Type B pancreatic cell (in vitro differentiated cells): ENCODE results near the gene INAVA. TPM values are rescaled to one million over a fixed set of nuclear protein-coding genes. Genes with fewer than 3 reads are reported as not detected.

Experiments used
- DNase-seq: peaks from one replicate; pipeline ENCODE4 v3.0.0; 2021; ENCODE audit warnings: mixed read lengths; ENCODE audit not compliant: unreplicated experiment; ENCODE audit errors: extremely low spot score
- H3K27ac Mint-ChIP-seq: 2 replicates; pipeline ENCODE4 v1.8.0; 2021; ENCODE audit warnings: mild to moderate bottlenecking, mixed read lengths
- H3K27me3 Mint-ChIP-seq: 2 replicates; pipeline ENCODE4 v1.8.0; 2021; ENCODE audit warnings: mixed read lengths
- H3K36me3 Mint-ChIP-seq: 2 replicates; pipeline ENCODE4 v1.8.0; 2021; ENCODE audit warnings: mixed read lengths
- H3K4me1 Mint-ChIP-seq: one replicate; pipeline ENCODE4 v1.8.0; 2021; ENCODE audit warnings: mixed read lengths; ENCODE audit not compliant: unreplicated experiment
- H3K4me3 Mint-ChIP-seq: 2 replicates; pipeline ENCODE4 v1.8.0; 2021; ENCODE audit warnings: mild to moderate bottlenecking, mixed read lengths
- H3K9me3 Mint-ChIP-seq: 2 replicates; pipeline ENCODE4 v1.8.0; 2021; ENCODE audit warnings: mixed read lengths
- total RNA-seq: library from RNA; stranded (reverse); gene quantifications from 2 replicates; pipeline ENCODE4 v1.2.1, GENCODE V29; 2021; ENCODE audit warnings: low replicate concordance
- TF ChIP-seq, protein P1 (sequence below): fragments of 200-600 bp; sonication (generic); conservative IDR thresholded peaks from 2 replicates; pipeline ENCODE4 v1.5.0; 2021; ENCODE audit warnings: antibody characterized with exemption, mild to moderate bottlenecking

Gene INAVA
- total RNA-seq, 1 donor from 2014 or later: 38.4 TPM

GRCh38 chr1:200899451-200899915 lies 4.8 kb downstream of the INAVA start:
- Mint-ChIP-seq H3K36me3 (peaks cover 18% of the 10 kb centered on the region), H3K9me3 (no peaks in the 10 kb centered on the region), H3K27ac (peak overlapping the region; percentile 62), H3K4me1 (peaks cover 19% of the 10 kb centered on the region), H3K27me3 (no peaks in the 10 kb centered on the region), H3K4me3 (no peak overlapping the region)
- TF ChIP-seq, protein P1, sequence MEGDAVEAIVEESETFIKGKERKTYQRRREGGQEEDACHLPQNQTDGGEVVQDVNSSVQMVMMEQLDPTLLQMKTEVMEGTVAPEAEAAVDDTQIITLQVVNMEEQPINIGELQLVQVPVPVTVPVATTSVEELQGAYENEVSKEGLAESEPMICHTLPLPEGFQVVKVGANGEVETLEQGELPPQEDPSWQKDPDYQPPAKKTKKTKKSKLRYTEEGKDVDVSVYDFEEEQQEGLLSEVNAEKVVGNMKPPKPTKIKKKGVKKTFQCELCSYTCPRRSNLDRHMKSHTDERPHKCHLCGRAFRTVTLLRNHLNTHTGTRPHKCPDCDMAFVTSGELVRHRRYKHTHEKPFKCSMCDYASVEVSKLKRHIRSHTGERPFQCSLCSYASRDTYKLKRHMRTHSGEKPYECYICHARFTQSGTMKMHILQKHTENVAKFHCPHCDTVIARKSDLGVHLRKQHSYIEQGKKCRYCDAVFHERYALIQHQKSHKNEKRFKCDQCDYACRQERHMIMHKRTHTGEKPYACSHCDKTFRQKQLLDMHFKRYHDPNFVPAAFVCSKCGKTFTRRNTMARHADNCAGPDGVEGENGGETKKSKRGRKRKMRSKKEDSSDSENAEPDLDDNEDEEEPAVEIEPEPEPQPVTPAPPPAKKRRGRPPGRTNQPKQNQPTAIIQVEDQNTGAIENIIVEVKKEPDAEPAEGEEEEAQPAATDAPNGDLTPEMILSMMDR: no peak
- no peak for DNase-seq

- peak overlapping the region; percentile 62 for H3K27ac Mint-ChIP-seq
- H3K36me3 Mint-ChIP-seq: peaks cover 18% of the 10 kb centered on the region
- peaks cover 16% of the 10 kb centered on the region for H3K4me1 Mint-ChIP-seq
- H3K9me3 Mint-ChIP-seq: no peaks in the 10 kb centered on the region
- TF ChIP-seq, protein P1: no peak
- H3K4me3 Mint-ChIP-seq: no peak overlapping the region
- DNase-seq: no peak
- H3K27me3 Mint-ChIP-seq: no peaks in the 10 kb centered on the region
Measured at GRCh38 chr1:200899954-200900867, 5.5 kb downstream of the INAVA start.

GRCh38 chr1:200900877-200901276 lies 6.2 kb downstream of the INAVA start:
- H3K27ac Mint-ChIP-seq: no peak overlapping the region
- H3K9me3 Mint-ChIP-seq: no peaks in the 10 kb centered on the region
- H3K4me1 Mint-ChIP-seq: peaks cover 16% of the 10 kb centered on the region
- H3K27me3 Mint-ChIP-seq: no peaks in the 10 kb centered on the region
- TF ChIP-seq, protein P1: no peak
- DNase-seq: no peak
- no peak overlapping the region for H3K4me3 Mint-ChIP-seq
- peaks cover 18% of the 10 kb centered on the region for H3K36me3 Mint-ChIP-seq

DNA sequence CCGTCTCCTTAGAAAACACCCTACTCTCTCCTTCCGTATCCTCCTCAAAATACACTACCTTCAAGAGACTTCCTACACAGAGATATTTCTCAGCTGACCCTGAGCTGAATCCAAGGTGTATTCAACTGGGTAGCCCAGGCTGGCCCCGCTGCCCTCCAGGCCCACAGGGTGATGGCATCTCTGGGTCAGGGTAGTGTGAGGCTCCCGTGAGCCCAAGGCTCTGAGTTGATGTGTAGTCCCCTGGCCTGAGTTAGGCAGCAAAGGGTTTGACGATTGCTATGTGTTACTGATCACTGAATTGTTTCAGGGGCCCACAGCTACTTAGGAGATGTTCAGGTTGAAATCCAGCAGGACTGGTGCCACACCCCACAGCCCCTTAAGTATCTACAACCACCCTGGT lies 6.7 kb downstream of the INAVA start:
- DNase-seq: no peak
- H3K27me3 Mint-ChIP-seq: no peaks in the 10 kb centered on the region
- peaks cover 18% of the 10 kb centered on the region for H3K36me3 Mint-ChIP-seq
- no peak overlapping the region for H3K27ac Mint-ChIP-seq
- peaks cover 15% of the 10 kb centered on the region for H3K4me1 Mint-ChIP-seq
- no peak overlapping the region for H3K4me3 Mint-ChIP-seq
- H3K9me3 Mint-ChIP-seq: no peaks in the 10 kb centered on the region
- TF ChIP-seq, protein P1: no peak

GRCh38 chr1:200901796-200902444 lies 7.2 kb downstream of the INAVA start:
- no peaks in the 10 kb centered on the region for H3K27me3 Mint-ChIP-seq
- no peak for DNase-seq
- no peaks in the 10 kb centered on the region for H3K9me3 Mint-ChIP-seq
- H3K27ac Mint-ChIP-seq: no peak overlapping the region
- peaks cover 11% of the 10 kb centered on the region for H3K4me1 Mint-ChIP-seq
- no peak overlapping the region for H3K4me3 Mint-ChIP-seq
- TF ChIP-seq, protein P1: no peak
- H3K36me3 Mint-ChIP-seq: peaks cover 18% of the 10 kb centered on the region
